HL-60 (cell line): ENCODE results near the gene RBM5.

Source experiments
- GABPA ChIP-seq: IDR thresholded peaks from 2 replicates; pipeline ENCODE4 v1.6.1; 2012; ENCODE audit warnings: low read depth
- TF ChIP-seq, protein P1 (sequence below): IDR thresholded peaks from one replicate; pipeline ENCODE4 v1.5.1; 2011; ENCODE audit warnings: low read length, control low read depth, inconsistent platforms; ENCODE audit not compliant: insufficient read depth

GRCh38 chr3:50164481-50164880, 75.8 kb downstream of the RBM5 start:
- TF ChIP-seq, protein P1, sequence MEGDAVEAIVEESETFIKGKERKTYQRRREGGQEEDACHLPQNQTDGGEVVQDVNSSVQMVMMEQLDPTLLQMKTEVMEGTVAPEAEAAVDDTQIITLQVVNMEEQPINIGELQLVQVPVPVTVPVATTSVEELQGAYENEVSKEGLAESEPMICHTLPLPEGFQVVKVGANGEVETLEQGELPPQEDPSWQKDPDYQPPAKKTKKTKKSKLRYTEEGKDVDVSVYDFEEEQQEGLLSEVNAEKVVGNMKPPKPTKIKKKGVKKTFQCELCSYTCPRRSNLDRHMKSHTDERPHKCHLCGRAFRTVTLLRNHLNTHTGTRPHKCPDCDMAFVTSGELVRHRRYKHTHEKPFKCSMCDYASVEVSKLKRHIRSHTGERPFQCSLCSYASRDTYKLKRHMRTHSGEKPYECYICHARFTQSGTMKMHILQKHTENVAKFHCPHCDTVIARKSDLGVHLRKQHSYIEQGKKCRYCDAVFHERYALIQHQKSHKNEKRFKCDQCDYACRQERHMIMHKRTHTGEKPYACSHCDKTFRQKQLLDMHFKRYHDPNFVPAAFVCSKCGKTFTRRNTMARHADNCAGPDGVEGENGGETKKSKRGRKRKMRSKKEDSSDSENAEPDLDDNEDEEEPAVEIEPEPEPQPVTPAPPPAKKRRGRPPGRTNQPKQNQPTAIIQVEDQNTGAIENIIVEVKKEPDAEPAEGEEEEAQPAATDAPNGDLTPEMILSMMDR: no peak
- no peak for TF ChIP-seq GABPA
